OCI-LY7 (cell line): ENCODE measurements around the gene ARTN. TPM values are rescaled to one million over a fixed set of nuclear protein-coding genes. Genes with fewer than 3 reads are reported as not detected.

ENCODE experiments used
- BruUV-seq: library from RNA; stranded (reverse); fragments of 400-500 nt; replicated peaks from 2 replicates; lab custom pipeline; 2021; lab: Mats Ljungman, UMichigan
- CTCF ChIA-PET: fragments of 300-600 bp; sonication (Branson Sonifier 250); formaldehyde crosslinking; loops from one replicate; lab custom pipeline; 2022; ENCODE audit warnings: antibody characterized with exemption; ENCODE audit not compliant: unreplicated experiment; lab: Charles Lee
- POLR2A ChIA-PET: fragments of 300-600 bp; sonication (Branson Sonifier 250); formaldehyde crosslinking; loops from one replicate; lab custom pipeline; 2022; ENCODE audit warnings: antibody characterized with exemption; lab: Charles Lee
- DNase-seq: peaks from one replicate; pipeline ENCODE4 v3.0.0-alpha.2; 2015; ENCODE audit warnings: low spot score
- H2AFZ ChIP-seq: fragments of 200-600 bp; sonication (generic), shearing (Covaris generic); 2 replicates; pipeline ENCODE4 v1.6.1; 2014; ENCODE audit warnings: mild to moderate bottlenecking, antibody characterized with exemption, low read length, moderate library complexity
- H3K27ac ChIP-seq: fragments of 200-600 bp; sonication (generic); 2 replicates; pipeline ENCODE4 v1.5.1; 2014; ENCODE audit warnings: mixed run types, low read depth, mild to moderate bottlenecking, moderate library complexity, low read length, inconsistent platforms; ENCODE audit not compliant: poor library complexity, severe bottlenecking
- H3K36me3 ChIP-seq: fragments of 200-600 bp; sonication (generic); 2 replicates; pipeline ENCODE4 v1.6.1; 2014; ENCODE audit warnings: mild to moderate bottlenecking, antibody characterized with exemption, low read length, moderate library complexity, mixed read lengths; ENCODE audit not compliant: insufficient read depth
- H3K4me1 ChIP-seq: fragments of 200-600 bp; sonication (generic); 2 replicates; pipeline ENCODE4 v1.5.1; 2014; ENCODE audit warnings: mild to moderate bottlenecking, low read length; ENCODE audit not compliant: insufficient read depth, poor library complexity, severe bottlenecking
- H3K4me2 ChIP-seq: fragments of 200-600 bp; sonication (generic); 2 replicates; pipeline ENCODE4 v1.6.1; 2014; ENCODE audit warnings: mild to moderate bottlenecking, low read length
- H3K4me3 ChIP-seq: fragments of 200-600 bp; sonication (generic); 2 replicates; pipeline ENCODE4 v1.5.1; 2014; ENCODE audit warnings: mild to moderate bottlenecking, low read depth, low read length; ENCODE audit not compliant: poor library complexity, severe bottlenecking
- H3K79me2 ChIP-seq: fragments of 200-600 bp; sonication (generic); 2 replicates; pipeline ENCODE4 v1.6.1; 2016; ENCODE audit warnings: low read depth, mild to moderate bottlenecking, low read length, moderate library complexity, mixed read lengths; ENCODE audit not compliant: insufficient read depth
- H3K9me2 ChIP-seq: fragments of 200-600 bp; sonication (generic); 2 replicates; pipeline ENCODE4 v1.6.1; 2016; ENCODE audit warnings: mild to moderate bottlenecking, low read length, mixed read lengths; ENCODE audit not compliant: insufficient read depth
- H3K9me3 ChIP-seq: fragments of 200-600 bp; sonication (generic); 2 replicates; pipeline ENCODE4 v1.6.1; 2014; ENCODE audit warnings: mild to moderate bottlenecking, mixed run types, low read length, mixed read lengths
- H4K20me1 ChIP-seq: fragments of 200-600 bp; sonication (generic); 2 replicates; pipeline ENCODE4 v1.6.1; 2014; ENCODE audit warnings: mild to moderate bottlenecking, antibody characterized with exemption, low read length, moderate library complexity, mixed read lengths; ENCODE audit not compliant: insufficient read depth
- EZH2phosphoT487 ChIP-seq: fragments of 200-600 bp; sonication (generic); IDR thresholded peaks from 2 replicates; pipeline ENCODE4 v1.6.1; 2018; ENCODE audit warnings: low read depth, borderline replicate concordance, mild to moderate bottlenecking, mixed run types, antibody characterized with exemption, low read length, moderate library complexity, mixed read lengths
- intact Hi-C: fragments of 100-400 bp; cut with micrococcal nuclease; formaldehyde crosslinking; loops from one replicate; pipeline ENCODE4 v1.10.0; 2022; ENCODE audit not compliant: unreplicated experiment
- total RNA-seq, 2 experiments: library from RNA; depleted of rRNA in 1 of 2; stranded (reverse); fragments of >200 nt in 1 of 2; shearing (Covaris generic) in 1 of 2; gene quantifications; 2 replicates each; pipeline ENCODE4 v1.2.3, GENCODE V29; 2014 to 2022
- TF ChIP-seq, protein P1 (sequence below): fragments of 200-600 bp; sonication (generic); conservative IDR thresholded peaks from 2 replicates; pipeline ENCODE4 v1.5.1; 2014; ENCODE audit warnings: mild to moderate bottlenecking, antibody characterized with exemption, low read length, moderate library complexity, mixed read lengths

ARTN gene
- total RNA-seq, 2 experiments from 2014 or later: 0.44 to 1.2 TPM

DNA sequence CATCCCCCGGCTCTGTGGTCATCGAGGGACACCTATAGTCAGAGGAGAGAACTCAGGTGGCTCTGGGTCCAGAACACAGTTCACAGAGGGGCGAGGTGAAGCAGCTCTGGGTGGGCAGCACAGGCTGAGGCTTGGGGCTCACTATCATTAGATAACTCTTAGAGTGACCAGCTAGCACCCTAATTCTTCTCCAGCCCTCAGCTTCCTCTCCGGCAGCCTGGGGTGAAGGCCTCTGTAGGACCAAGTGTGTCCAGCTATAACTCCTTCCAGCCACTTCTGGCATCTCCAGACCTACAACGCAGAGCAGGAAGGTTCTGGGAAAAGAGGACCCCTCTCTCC lies 1.4 kb downstream of the ARTN start:
- H3K36me3 ChIP-seq: no peaks in the 10 kb centered on the region
- no peak overlapping the region for H2AFZ ChIP-seq
- no peak for DNase-seq
- H3K4me3 ChIP-seq: no peak overlapping the region
- POLR2A ChIA-PET: interaction anchor here (0.6 to 1.2 kb wide), 6 partner anchors 107 to 237 kb away, joined by 3 to 4 read pairs (median 3); partner anchors contain the start of gene ST3GAL3
- CTCF ChIA-PET: interaction anchor here (0.6 to 2.2 kb wide), 9 partner anchors 9 to 284 kb away, joined by 3 to 40 read pairs (median 4); partner anchors contain the start of gene IPO13
- H3K79me2 ChIP-seq: no peaks in the 10 kb centered on the region
- no peaks in the 10 kb centered on the region for H3K9me3 ChIP-seq
- BruUV-seq: no TSS peak
- TF ChIP-seq, protein P1, sequence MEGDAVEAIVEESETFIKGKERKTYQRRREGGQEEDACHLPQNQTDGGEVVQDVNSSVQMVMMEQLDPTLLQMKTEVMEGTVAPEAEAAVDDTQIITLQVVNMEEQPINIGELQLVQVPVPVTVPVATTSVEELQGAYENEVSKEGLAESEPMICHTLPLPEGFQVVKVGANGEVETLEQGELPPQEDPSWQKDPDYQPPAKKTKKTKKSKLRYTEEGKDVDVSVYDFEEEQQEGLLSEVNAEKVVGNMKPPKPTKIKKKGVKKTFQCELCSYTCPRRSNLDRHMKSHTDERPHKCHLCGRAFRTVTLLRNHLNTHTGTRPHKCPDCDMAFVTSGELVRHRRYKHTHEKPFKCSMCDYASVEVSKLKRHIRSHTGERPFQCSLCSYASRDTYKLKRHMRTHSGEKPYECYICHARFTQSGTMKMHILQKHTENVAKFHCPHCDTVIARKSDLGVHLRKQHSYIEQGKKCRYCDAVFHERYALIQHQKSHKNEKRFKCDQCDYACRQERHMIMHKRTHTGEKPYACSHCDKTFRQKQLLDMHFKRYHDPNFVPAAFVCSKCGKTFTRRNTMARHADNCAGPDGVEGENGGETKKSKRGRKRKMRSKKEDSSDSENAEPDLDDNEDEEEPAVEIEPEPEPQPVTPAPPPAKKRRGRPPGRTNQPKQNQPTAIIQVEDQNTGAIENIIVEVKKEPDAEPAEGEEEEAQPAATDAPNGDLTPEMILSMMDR: no peak; the same call in 1 of the 2 replicates
- no peak for TF ChIP-seq EZH2phosphoT487
- no peak overlapping the region for H3K4me2 ChIP-seq
- intact Hi-C loops: loop anchor here (1.0 to 5.0 kb wide), 4 partner anchors 98 to 708 kb away; no protein-coding TSS in a partner anchor
- H4K20me1 ChIP-seq: no peaks in the 10 kb centered on the region
- no peaks in the 10 kb centered on the region for H3K9me2 ChIP-seq
- H3K4me1 ChIP-seq: no peaks in the 10 kb centered on the region
- no peak overlapping the region for H3K27ac ChIP-seq

- ChIA-PET CTCF (interaction anchor here (0.8 to 2.2 kb wide), 6 partner anchors 11 to 285 kb away, joined by 3 to 40 read pairs (median 8); partner anchors contain the start of gene IPO13), POLR2A (interaction anchor here (0.8 to 1.1 kb wide), 2 partner anchors 170 to 229 kb away, joined by 3 read pairs; partner anchors contain the start of gene ST3GAL3)
- no TSS peak for BruUV-seq
- H3K9me3 ChIP-seq: no peaks in the 10 kb centered on the region
- H3K4me2 ChIP-seq: no peak overlapping the region
- TF ChIP-seq, protein P1: no peak
- no peak for TF ChIP-seq EZH2phosphoT487
- H3K36me3 ChIP-seq: no peaks in the 10 kb centered on the region
- intact Hi-C loops: loop anchor here (2.0 kb wide), 1 partner anchor 407 kb away; no protein-coding TSS in a partner anchor
- no peak overlapping the region for H3K4me3 ChIP-seq
- H3K9me2 ChIP-seq: no peaks in the 10 kb centered on the region
- H4K20me1 ChIP-seq: no peaks in the 10 kb centered on the region
- no peaks in the 10 kb centered on the region for H3K79me2 ChIP-seq
- H3K27ac ChIP-seq: no peak overlapping the region
- H2AFZ ChIP-seq: no peak overlapping the region
- no peak for DNase-seq
- no peaks in the 10 kb centered on the region for H3K4me1 ChIP-seq
These were observed 2.3 kb downstream of the ARTN start for GRCh38 chr1:43935711-43936427.
